ENCODE measurements around the gene ADAMTS1. TPM values are rescaled to one million over a fixed set of nuclear protein-coding genes. Genes with fewer than 3 reads are reported as not detected.

ADAMTS1 gene
- total and polyA plus RNA-seq, 2 of the 13 experiments (the other 11 are each of a cell fraction or from before 2014, with no cell fraction given) = 0.02 to 0.11 TPM

DNA sequence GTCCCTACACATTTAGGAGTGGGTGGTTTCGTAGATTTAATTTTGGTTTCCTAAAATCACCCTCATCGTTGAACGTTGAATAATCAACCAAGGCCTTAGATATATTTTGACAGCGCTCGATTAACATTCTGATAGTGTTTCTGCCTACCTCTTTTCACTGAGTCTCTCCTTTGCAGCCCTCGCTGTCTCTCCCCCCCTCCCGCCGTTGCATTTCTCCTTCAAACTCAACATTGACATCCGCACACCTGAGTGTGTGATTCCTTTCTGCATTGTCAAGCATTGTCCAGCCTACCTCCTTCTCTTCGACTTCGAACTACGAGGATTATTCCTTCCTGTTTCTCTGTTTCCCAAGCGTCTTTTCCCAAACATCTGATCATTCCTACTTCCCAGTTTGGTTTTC lies 1.8 kb upstream of the ADAMTS1 start:
- no TSS peak for BruUV-seq (replicated peaks)
- DNase-seq (ENCODE audit: low spot score) (no peak), FAIRE-seq (no peak), ATAC-seq (no peak)
- Histone ChIP-seq H3K4me3 (replicated peaks in 1 of 3; ENCODE audit: insufficient read depth in 1 of 3, low read depth in 2 of 3, low read length in 3 of 3) (no peak overlapping the region), H3K4me2 (ENCODE audit: low read depth, low read length) (no peak overlapping the region), H2AFZ (ENCODE audit: low read length) (no peak overlapping the region), H3K27ac (ENCODE audit: extremely low read length, insufficient read depth, low read length) (no peak overlapping the region), H3K9me3 (ENCODE audit: low read length) (no peaks in the 10 kb centered on the region), H4K20me1 (ENCODE audit: insufficient read depth, low read length) (no peaks in the 10 kb centered on the region), H3K9ac (ENCODE audit: insufficient read depth, low read depth, low read length) (no peak overlapping the region), H3K79me2 (ENCODE audit: insufficient read depth, low read length) (no peaks in the 10 kb centered on the region), H3K27me3 (ENCODE audit: control insufficient read depth in 1 of 2, insufficient read depth in 2 of 2, low read length in 2 of 2) (peaks cover 7 to 45% of the 10 kb centered on the region in 2 experiments; a peak in 4 of 5 replicates), H3K4me1 (ENCODE audit: insufficient read depth, low read length) (0 out of 2 replicates have a peak, but pooled peaks cover 27% of the 10 kb centered on the region), H3K36me3 (replicated peaks in 1 of 2; ENCODE audit: control insufficient read depth in 1 of 2, insufficient read depth in 2 of 2, low read length in 2 of 2) (no peaks in the 10 kb centered on the region)
- ChIA-PET CTCF (ENCODE audit: low intra/inter-chr PET ratio, low total read pairs) (no interaction called here), POLR2A (no interaction called here)
- intact Hi-C loops (cut with micrococcal nuclease; ENCODE audit: unreplicated experiment) = no loop called here
- in situ Hi-C loops (cut with HindIII; ENCODE audit: extremely low pct_ligation_motif_present, low pct_unique_long_range_greater_than_20kb) = loop anchor here (5.0 kb wide), 3 partner anchors 855 to 1900 kb away; no protein-coding TSS in a partner anchor
- WGBS (ENCODE audit: low lambda C conversion rate) = 28% methylated on average over 13 of the region's 13 CpGs
- TF ChIP-seq NRL (CRISPR knock-in tag; IDR thresholded peaks at IDR 0.05; ENCODE audit: borderline replicate concordance) (no peak), SIX4 (CRISPR knock-in tag; IDR thresholded peaks at IDR 0.05) (no peak), TBX3 (IDR thresholded peaks at IDR 0.05; ENCODE audit: borderline replicate concordance) (no peak), RFX5 (IDR thresholded peaks at IDR 0.05; ENCODE audit: low read depth, low read length) (no peak), ZNF564 (CRISPR knock-in tag; IDR thresholded peaks at IDR 0.05) (no peak), ZNF678 (CRISPR knock-in tag; IDR thresholded peaks at IDR 0.05) (no peak), HNRNPLL (IDR thresholded peaks at IDR 0.05; ENCODE audit: low read depth, low read length, poor library complexity, severe bottlenecking) (no peak)
- TF ChIP-seq, protein P1, sequence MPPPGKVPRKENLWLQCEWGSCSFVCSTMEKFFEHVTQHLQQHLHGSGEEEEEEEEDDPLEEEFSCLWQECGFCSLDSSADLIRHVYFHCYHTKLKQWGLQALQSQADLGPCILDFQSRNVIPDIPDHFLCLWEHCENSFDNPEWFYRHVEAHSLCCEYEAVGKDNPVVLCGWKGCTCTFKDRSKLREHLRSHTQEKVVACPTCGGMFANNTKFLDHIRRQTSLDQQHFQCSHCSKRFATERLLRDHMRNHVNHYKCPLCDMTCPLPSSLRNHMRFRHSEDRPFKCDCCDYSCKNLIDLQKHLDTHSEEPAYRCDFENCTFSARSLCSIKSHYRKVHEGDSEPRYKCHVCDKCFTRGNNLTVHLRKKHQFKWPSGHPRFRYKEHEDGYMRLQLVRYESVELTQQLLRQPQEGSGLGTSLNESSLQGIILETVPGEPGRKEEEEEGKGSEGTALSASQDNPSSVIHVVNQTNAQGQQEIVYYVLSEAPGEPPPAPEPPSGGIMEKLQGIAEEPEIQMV (CRISPR knock-in tag; IDR thresholded peaks at IDR 0.05; ENCODE audit: low read depth) = no peak
- TF ChIP-seq, protein P2, sequence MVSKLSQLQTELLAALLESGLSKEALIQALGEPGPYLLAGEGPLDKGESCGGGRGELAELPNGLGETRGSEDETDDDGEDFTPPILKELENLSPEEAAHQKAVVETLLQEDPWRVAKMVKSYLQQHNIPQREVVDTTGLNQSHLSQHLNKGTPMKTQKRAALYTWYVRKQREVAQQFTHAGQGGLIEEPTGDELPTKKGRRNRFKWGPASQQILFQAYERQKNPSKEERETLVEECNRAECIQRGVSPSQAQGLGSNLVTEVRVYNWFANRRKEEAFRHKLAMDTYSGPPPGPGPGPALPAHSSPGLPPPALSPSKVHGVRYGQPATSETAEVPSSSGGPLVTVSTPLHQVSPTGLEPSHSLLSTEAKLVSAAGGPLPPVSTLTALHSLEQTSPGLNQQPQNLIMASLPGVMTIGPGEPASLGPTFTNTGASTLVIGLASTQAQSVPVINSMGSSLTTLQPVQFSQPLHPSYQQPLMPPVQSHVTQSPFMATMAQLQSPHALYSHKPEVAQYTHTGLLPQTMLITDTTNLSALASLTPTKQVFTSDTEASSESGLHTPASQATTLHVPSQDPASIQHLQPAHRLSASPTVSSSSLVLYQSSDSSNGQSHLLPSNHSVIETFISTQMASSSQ (IDR thresholded peaks at IDR 0.05; ENCODE audit: low read depth) = no peak
- TF ChIP-seq, protein P2 (CRISPR knock-in tag; IDR thresholded peaks at IDR 0.05; ENCODE audit: borderline replicate concordance) = no peak

All from HepG2 (cell line).